K562 (cell line): Measurements from ENCODE around the gene FARP1. TPM values are rescaled to one million over a fixed set of nuclear protein-coding genes. Genes with fewer than 3 reads are reported as not detected.

Experiments
- ATAC-seq: fragments of 200-7000 bp; cut with Tn5 transposase; 3 replicates; pipeline ENCODE4 v1.9.1; 2020; ENCODE audit warnings: moderate library complexity
- BruUV-seq: library from RNA; stranded (reverse); fragments of 400-500 nt; replicated peaks from 2 replicates; lab custom pipeline; 2021; lab: Mats Ljungman, UMichigan
- CTCF ChIA-PET: fragments of 300-600 bp; formaldehyde crosslinking; extraction: SDS; loops from one replicate; lab custom pipeline; 2021; ENCODE audit warnings: low intra/inter-chr PET ratio; lab: Yijun Ruan, JAX
- POLR2A ChIA-PET: fragments of 300-600, 350-650 bp; sonication (Branson Sonifier 250); formaldehyde crosslinking; extraction: SDS; loops from one replicate; lab custom pipeline; 2021; ENCODE audit warnings: antibody characterized with exemption, inconsistent platforms; lab: Yijun Ruan, JAX
- DNase-seq, 4 experiments: peaks; one replicate each; pipeline versions ENCODE4 v3.0.0 to v3.0.0-alpha.2; 2011 to 2018; ENCODE audit warnings: low spot score in 3 of 4, mixed read lengths in 3 of 4; ENCODE audit errors: extremely low read depth in 1 of 4
- FAIRE-seq: peaks from 2 replicates; lab custom pipeline; 2011; peaks lifted over from hg19 to GRCh38; lab: Jason Lieb, UNC
- H2AFZ ChIP-seq: 2 replicates; pipeline ENCODE4 v1.6.0; 2011; ENCODE audit warnings: low read depth, low read length, control low read depth, inconsistent platforms
- H3K27ac ChIP-seq: fragments of 200-600 bp; 3 replicates; pipeline ENCODE4 v1.8.0; 2011; ENCODE audit warnings: low read depth, mild to moderate bottlenecking, control low read depth, inconsistent platforms, low read length, moderate library complexity, mixed read lengths; ENCODE audit errors: extremely low read depth
- H3K27me3 ChIP-seq, 2 experiments: fragments of 300-600 bp in 1 of 2; 2 replicates in 1 of 2; 3 replicates in 1 of 2; pipeline versions ENCODE4 v1.6.0 to v1.8.0; 2011; ENCODE audit warnings: inconsistent platforms in 2 of 2, low read length in 2 of 2, mild to moderate bottlenecking in 1 of 2, mixed read lengths in 1 of 2, moderate library complexity in 1 of 2; ENCODE audit not compliant: control insufficient read depth in 2 of 2, insufficient read depth in 2 of 2
- H3K36me3 ChIP-seq: fragments of 300-600 bp; 3 replicates; pipeline ENCODE4 v1.8.0; 2011; ENCODE audit warnings: mild to moderate bottlenecking, low read length, inconsistent platforms; ENCODE audit not compliant: control insufficient read depth, insufficient read depth
- H3K4me1 ChIP-seq, 2 experiments: fragments of 200-600 bp in 1 of 2; replicated peaks in 1 of 2; 2 replicates in 1 of 2; 3 replicates in 1 of 2; pipeline versions ENCODE4 v1.5.1 to v1.8.0; 2011; ENCODE audit warnings: inconsistent platforms in 2 of 2, low read length in 2 of 2, mild to moderate bottlenecking in 1 of 2, mixed read lengths in 1 of 2, moderate library complexity in 1 of 2; ENCODE audit not compliant: control insufficient read depth in 2 of 2, insufficient read depth in 2 of 2
- H3K4me2 ChIP-seq: 2 replicates; pipeline ENCODE4 v1.6.1; 2011; ENCODE audit warnings: low read length, control low read depth, inconsistent platforms, mixed read lengths; ENCODE audit not compliant: insufficient read depth
- H3K4me3 ChIP-seq: fragments of 200-600 bp; sonication (generic), shearing (Covaris generic); 2 replicates; pipeline ENCODE4 v1.5.1; 2016; ENCODE audit warnings: control low read depth, inconsistent platforms
- H3K79me2 ChIP-seq: fragments of 200-600 bp; 3 replicates; pipeline ENCODE4 v1.8.0; 2011; ENCODE audit warnings: low read length, inconsistent platforms; ENCODE audit not compliant: control insufficient read depth, insufficient read depth
- H3K9ac ChIP-seq, 2 experiments: 2 replicates each; pipeline versions ENCODE4 v1.6.0 to v1.6.1; 2011; ENCODE audit warnings: low read depth in 2 of 2, low read length in 2 of 2, control low read depth in 1 of 2, inconsistent platforms in 1 of 2, mild to moderate bottlenecking in 1 of 2, mixed read lengths in 1 of 2; ENCODE audit not compliant: insufficient read depth in 1 of 2
- H3K9me1 ChIP-seq: one replicate; pipeline ENCODE4 v1.6.0; 2011; ENCODE audit warnings: inconsistent platforms, mild to moderate bottlenecking, low read length, moderate library complexity; ENCODE audit not compliant: control insufficient read depth, insufficient read depth
- H3K9me3 ChIP-seq: replicated peaks from 2 replicates; pipeline ENCODE4 v1.5.1; 2011; ENCODE audit warnings: low read depth, low read length, inconsistent platforms; ENCODE audit not compliant: control insufficient read depth, insufficient read depth
- H4K20me1 ChIP-seq: replicated peaks from 2 replicates; pipeline ENCODE4 v1.6.1; 2011; ENCODE audit warnings: low read length, inconsistent platforms, mixed read lengths; ENCODE audit not compliant: control insufficient read depth, insufficient read depth
- BHLHE40 ChIP-seq: IDR thresholded peaks from 2 replicates; pipeline ENCODE4 v1.6.1; 2011; ENCODE audit warnings: low read length, improper control_type of control experiment
- CREB1 ChIP-seq, 2 experiments: sonication (generic) in 1 of 2; formaldehyde crosslinking in 1 of 2; IDR thresholded peaks; 2 replicates each; pipeline versions ENCODE4 v1.6.1 to v1.8.0; 2012 to 2022; ENCODE audit warnings: inconsistent platforms in 1 of 2, mild to moderate bottlenecking in 1 of 2, missing genetic modification reagents in 1 of 2, moderate library complexity in 1 of 2
- ESRRB ChIP-seq: fragments of 250-450 bp; sonication (Bioruptor Pico); IDR thresholded peaks from 2 replicates; pipeline ENCODE4 v1.5.0; 2020; ENCODE audit warnings: mild to moderate bottlenecking, moderate library complexity, borderline replicate concordance
- L3MBTL2 ChIP-seq: fragments of 450-650 bp; IDR thresholded peaks from 2 replicates; pipeline ENCODE4 v1.6.1; 2016; ENCODE audit warnings: mild to moderate bottlenecking, moderate library complexity
- MAFK ChIP-seq: IDR thresholded peaks from 2 replicates; pipeline ENCODE4 v1.6.1; 2011; ENCODE audit warnings: low read length, improper control_type of control experiment
- PHF8 ChIP-seq: fragments of 200-600 bp; sonication (generic); IDR thresholded peaks from 2 replicates; pipeline ENCODE4 v1.6.1; 2012; ENCODE audit warnings: mixed run types, mild to moderate bottlenecking, inconsistent platforms, low read length, moderate library complexity, borderline replicate concordance
- RNF219 ChIP-seq: fragments of 250-450 bp; sonication (Bioruptor Pico); IDR thresholded peaks from 2 replicates; pipeline ENCODE4 v1.5.0; 2022; ENCODE audit warnings: mild to moderate bottlenecking
- SETDB1 ChIP-seq: IDR thresholded peaks from one replicate; pipeline ENCODE4 v1.6.1; 2012; ENCODE audit warnings: low read length, control low read depth, inconsistent platforms
- WHSC1 ChIP-seq: IDR thresholded peaks from one replicate; pipeline ENCODE4 v1.6.1; 2012; ENCODE audit warnings: low read length, control low read depth, inconsistent platforms
- ZNF175 ChIP-seq: fragments of 200-800 bp; sonication (Bioruptor generic); IDR thresholded peaks from 2 replicates; pipeline ENCODE4 v1.6.1; 2016; ENCODE audit warnings: low read depth, mild to moderate bottlenecking, missing genetic modification characterization, missing compliant biosample characterization
- ZNF311 ChIP-seq: fragments of 250-450 bp; sonication (Bioruptor Pico); IDR thresholded peaks from 2 replicates; pipeline ENCODE4 v1.4.0; 2020; ENCODE audit warnings: mild to moderate bottlenecking, moderate library complexity
- WGBS: fragments of 100-300 bp; shearing (Covaris generic); methylation state at CpG from one replicate; pipeline ENCODE4 v1.1.6; 2016; ENCODE audit warnings: low coverage, mixed read lengths; ENCODE audit not compliant: insufficient coverage; ENCODE audit errors: missing lambda C conversion rate; 5-methylcytosine and 5-hydroxymethylcytosine counted together
- in situ Hi-C: fragments of 300-500 bp; cut with MboI; formaldehyde crosslinking; loops from 4 replicates; pipeline ENCODE4 v1.15.0; 2018; ENCODE audit warnings: inconsistent platforms, mixed read lengths
- intact Hi-C: fragments of 100-400 bp; cut with micrococcal nuclease; formaldehyde crosslinking; loops from 2 replicates; pipeline ENCODE4 v1.14.2; 2022
- polyA plus RNA-seq, 8 experiments: library from polyadenylated mRNA; depleted of rRNA in 4 of 8; stranded (reverse) in 5 of 8; unstranded in 3 of 8; fragments of >200 nt; fragmentation: Nextera tagmentation in 2 of 8; fragmentation: Illumina TruSeq in 1 of 8; extraction: Ambion mirVana in 2 of 8; extraction: Trizol in 1 of 8; gene quantifications; 2 replicates each; pipeline versions ENCODE4 v1.2.1 to v1.2.3, GENCODE V29; 2011 to 2014; ENCODE audit warnings: inconsistent platforms in 1 of 8, missing spikeins in 1 of 8
- total RNA-seq, 7 experiments: library from RNA; depleted of rRNA in 6 of 7; stranded (reverse); fragments of >200 nt in 6 of 7; fragmentation: Illumina TruSeq in 2 of 7; extraction: Trizol in 2 of 7; gene quantifications; 2 replicates each; pipeline versions ENCODE4 v1.2.1 to v1.2.3, GENCODE V29; 2011 to 2021; ENCODE audit warnings: low replicate concordance in 1 of 7
- TF ChIP-seq, protein P1 (sequence below): fragments of 250-450 bp; sonication (Bioruptor Pico); IDR thresholded peaks from 2 replicates; pipeline ENCODE4 v1.8.0; 2021; ENCODE audit warnings: mild to moderate bottlenecking, moderate library complexity
- TF ChIP-seq, protein P2 (sequence below): fragments of 250-450 bp; sonication (Bioruptor Pico); IDR thresholded peaks from 2 replicates; pipeline ENCODE4 v1.5.0; 2021; ENCODE audit warnings: mild to moderate bottlenecking, moderate library complexity
- TF ChIP-seq, protein P3 (sequence below): sonication (generic); formaldehyde crosslinking; IDR thresholded peaks from 2 replicates; pipeline ENCODE4 v1.8.0; 2022; ENCODE audit warnings: mild to moderate bottlenecking, low read depth, missing genetic modification reagents

The FARP1 gene
- total and polyA plus RNA-seq, 9 of the 15 experiments (the other 6 are each of a cell fraction or from before 2014, with no cell fraction given): 0.03 to 0.29 (median 0.05) TPM; not detected in 3

DNA sequence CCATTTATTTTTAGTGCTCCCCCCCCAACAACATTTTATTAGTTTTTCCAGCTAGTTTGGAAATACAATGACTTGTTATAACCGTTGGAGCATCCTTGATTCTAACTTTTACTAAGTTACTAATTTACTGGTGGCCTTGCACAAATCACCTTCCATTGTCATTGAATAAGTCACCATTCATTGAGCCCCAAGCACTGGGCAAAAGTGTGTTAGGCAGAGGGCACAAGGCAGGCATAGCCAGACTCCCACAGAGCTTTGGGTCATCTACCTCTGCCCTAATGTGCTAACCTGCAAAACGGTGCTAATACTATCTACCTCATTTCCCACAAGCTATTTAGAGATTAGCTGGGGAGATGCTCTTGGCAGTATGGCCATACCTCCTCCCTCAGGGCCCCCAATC lies 120.9 kb downstream of the FARP1 start:
- Histone ChIP-seq H3K9ac (no peak overlapping the region), H2AFZ (no peak overlapping the region), H3K4me1 (no peaks in the 10 kb centered on the region), H3K4me2 (no peak overlapping the region), H3K4me3 (no peak overlapping the region), H3K27ac (no peak overlapping the region), H3K27me3 (peaks cover 0 to 34% of the 10 kb centered on the region in 2 experiments; a peak in 4 of 5 replicates), H3K36me3 (no peaks in the 10 kb centered on the region), H3K79me2 (no peaks in the 10 kb centered on the region), H3K9me3 (no peaks in the 10 kb centered on the region), H3K9me1 (no peaks in the 10 kb centered on the region), H4K20me1 (no peaks in the 10 kb centered on the region)
- no TSS peak for BruUV-seq
- CTCF ChIA-PET: no interaction called here
- no peak for FAIRE-seq
- no peak for ATAC-seq
- intact Hi-C loops: no loop called here
- DNase-seq: no peak
- POLR2A ChIA-PET: no interaction called here
- 0% methylated on average over 2 of the region's 2 CpGs for WGBS
- TF ChIP-seq ZNF175 (CRISPR knock-in tag): no peak
- TF ChIP-seq, protein P1, sequence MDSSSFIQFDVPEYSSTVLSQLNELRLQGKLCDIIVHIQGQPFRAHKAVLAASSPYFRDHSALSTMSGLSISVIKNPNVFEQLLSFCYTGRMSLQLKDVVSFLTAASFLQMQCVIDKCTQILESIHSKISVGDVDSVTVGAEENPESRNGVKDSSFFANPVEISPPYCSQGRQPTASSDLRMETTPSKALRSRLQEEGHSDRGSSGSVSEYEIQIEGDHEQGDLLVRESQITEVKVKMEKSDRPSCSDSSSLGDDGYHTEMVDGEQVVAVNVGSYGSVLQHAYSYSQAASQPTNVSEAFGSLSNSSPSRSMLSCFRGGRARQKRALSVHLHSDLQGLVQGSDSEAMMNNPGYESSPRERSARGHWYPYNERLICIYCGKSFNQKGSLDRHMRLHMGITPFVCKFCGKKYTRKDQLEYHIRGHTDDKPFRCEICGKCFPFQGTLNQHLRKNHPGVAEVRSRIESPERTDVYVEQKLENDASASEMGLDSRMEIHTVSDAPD: no peak
- no peak for TF ChIP-seq MAFK
- no peak for TF ChIP-seq ESRRB (CRISPR knock-in tag)
- TF ChIP-seq, protein P2, sequence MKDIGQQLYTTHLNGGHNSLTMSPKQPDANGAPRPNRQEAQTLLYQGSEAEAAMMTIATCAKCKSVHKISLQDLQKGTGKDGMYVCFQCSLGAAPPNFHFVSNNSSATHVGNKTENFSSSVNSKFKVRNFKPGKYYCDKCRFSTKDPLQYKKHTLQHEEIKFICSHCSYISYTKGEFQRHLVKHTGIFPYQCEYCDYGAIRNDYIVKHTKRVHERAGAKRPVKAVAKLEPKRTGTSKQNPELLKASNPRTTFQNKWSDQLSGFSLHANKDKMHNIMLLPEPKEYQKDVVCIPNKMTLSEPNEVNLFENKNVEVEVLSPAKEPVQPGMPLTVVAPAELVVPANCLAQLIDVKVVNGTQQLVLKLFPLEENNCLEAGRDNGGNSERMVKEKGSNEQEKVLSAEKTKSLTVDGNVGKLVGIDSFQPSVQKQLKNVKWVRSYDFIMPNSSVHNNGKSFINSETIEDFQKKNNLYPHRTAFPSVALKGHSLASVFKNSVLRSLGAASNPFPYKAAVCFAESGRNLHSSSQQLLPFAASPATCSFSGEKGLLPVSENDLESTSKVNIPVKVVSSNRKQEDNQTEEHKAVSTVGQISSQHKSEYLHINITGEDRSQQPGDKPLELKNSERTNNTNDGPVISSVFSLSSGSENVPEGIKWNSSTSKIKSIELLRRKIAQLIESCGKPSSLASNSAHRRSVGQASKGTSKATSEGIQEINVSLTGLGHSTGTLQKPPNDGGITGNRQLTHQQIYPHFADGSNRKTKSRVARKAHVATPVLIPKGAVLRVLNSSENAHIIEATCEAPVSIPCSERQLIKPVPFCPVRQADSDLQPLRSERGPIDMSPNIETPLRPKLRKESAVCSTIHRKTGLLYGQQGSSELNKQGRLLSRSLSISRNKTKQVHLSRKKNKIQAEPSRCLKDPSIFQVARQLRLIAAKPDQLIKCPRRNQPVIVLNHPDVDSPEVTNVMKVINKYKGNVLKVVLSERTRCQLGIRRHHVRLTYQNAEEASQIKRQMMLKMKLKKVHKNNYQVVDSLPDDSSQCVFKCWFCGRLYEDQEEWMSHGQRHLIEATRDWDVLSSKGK (CRISPR knock-in tag): no peak
- TF ChIP-seq WHSC1: no peak
- TF ChIP-seq CREB1 (IDR thresholded peaks at IDR 0.05): no peak
- TF ChIP-seq CREB1 (CRISPR knock-in tag; IDR thresholded peaks at IDR 0.05): no peak
- no peak for TF ChIP-seq SETDB1
- no peak for TF ChIP-seq ZNF311
- TF ChIP-seq L3MBTL2: no peak
- TF ChIP-seq BHLHE40: no peak
- no peak for TF ChIP-seq RNF219 (CRISPR knock-in tag)
- TF ChIP-seq, protein P3, sequence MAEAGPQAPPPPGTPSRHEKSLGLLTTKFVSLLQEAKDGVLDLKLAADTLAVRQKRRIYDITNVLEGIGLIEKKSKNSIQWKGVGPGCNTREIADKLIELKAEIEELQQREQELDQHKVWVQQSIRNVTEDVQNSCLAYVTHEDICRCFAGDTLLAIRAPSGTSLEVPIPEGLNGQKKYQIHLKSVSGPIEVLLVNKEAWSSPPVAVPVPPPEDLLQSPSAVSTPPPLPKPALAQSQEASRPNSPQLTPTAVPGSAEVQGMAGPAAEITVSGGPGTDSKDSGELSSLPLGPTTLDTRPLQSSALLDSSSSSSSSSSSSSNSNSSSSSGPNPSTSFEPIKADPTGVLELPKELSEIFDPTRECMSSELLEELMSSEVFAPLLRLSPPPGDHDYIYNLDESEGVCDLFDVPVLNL (CRISPR knock-in tag): no peak
- no peak for TF ChIP-seq PHF8
- TF ChIP-seq, all 486 proteins: peak for 0
- in situ Hi-C loops: no loop called here
